ENCODE results near the gene TM9SF1.

Gene TM9SF1, protein sequence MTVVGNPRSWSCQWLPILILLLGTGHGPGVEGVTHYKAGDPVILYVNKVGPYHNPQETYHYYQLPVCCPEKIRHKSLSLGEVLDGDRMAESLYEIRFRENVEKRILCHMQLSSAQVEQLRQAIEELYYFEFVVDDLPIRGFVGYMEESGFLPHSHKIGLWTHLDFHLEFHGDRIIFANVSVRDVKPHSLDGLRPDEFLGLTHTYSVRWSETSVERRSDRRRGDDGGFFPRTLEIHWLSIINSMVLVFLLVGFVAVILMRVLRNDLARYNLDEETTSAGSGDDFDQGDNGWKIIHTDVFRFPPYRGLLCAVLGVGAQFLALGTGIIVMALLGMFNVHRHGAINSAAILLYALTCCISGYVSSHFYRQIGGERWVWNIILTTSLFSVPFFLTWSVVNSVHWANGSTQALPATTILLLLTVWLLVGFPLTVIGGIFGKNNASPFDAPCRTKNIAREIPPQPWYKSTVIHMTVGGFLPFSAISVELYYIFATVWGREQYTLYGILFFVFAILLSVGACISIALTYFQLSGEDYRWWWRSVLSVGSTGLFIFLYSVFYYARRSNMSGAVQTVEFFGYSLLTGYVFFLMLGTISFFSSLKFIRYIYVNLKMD

DNA sequence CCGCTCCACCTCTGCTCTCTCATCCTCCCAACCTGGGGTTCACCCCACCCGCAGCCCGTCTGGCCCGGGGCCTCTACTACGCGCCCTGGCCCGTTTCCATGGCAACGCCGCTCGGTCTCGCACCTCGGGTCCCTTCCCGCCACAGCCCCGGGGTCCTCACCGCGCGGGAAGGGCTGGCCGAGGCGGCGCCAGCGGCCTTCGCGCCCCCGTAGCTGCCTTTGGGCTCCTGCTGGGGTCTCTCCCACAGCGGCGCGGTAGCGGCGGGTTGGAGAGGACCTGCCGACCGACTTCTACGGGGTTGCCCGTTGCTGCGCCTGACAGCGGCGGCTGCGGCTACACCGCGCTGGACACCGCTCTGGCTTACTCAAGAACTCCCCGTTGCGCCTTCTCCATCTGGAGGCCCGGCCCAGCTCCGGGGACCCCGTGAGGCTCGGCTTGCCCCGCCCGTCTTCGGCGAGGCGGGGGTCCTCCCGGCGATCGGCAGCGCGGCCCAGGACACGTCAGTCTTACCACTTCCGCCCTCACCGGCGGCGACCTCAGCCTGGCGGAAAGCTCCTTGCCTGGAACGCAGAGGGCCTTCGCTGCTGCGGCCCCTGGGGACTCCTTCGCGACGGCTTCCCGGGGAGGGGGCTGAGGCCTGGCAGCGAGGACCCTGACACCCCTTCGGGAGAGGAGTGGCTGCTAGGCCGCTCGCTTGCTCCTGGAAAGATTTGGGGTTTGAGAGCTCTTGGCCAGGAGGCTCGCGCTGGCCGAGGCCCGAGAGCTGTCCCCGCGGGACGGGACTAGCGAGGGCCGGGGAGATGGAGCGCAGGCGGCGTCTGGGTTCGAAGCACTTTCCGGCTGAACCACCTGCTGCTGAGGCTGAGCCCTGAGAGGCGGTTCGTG is at the start of gene TM9SF1:
Gene TM9SF1, minus strand, starts transcription at position 256 of the 885 bp plus-strand sequence. CDS start 422 bp downstream, outside the sequence.
- H3K9me3 Mint-ChIP-seq: peaks cover 3% of the 10 kb centered on the region
- H3K4me3 Mint-ChIP-seq: peak within 1 kb of the TSS; percentile 88
- H3K27ac Mint-ChIP-seq: peak within 1 kb of the TSS; percentile 96
- DNase-seq: peak; percentile 89
- H3K27me3 Mint-ChIP-seq: no peaks in the 10 kb centered on the region
- H3K36me3 Mint-ChIP-seq (ENCODE audit: low read depth): peaks cover 42% of the 10 kb centered on the region
- peak; percentile 92 for ATAC-seq
- peaks cover 57% of the 10 kb centered on the region for H3K4me1 Mint-ChIP-seq

DNA sequence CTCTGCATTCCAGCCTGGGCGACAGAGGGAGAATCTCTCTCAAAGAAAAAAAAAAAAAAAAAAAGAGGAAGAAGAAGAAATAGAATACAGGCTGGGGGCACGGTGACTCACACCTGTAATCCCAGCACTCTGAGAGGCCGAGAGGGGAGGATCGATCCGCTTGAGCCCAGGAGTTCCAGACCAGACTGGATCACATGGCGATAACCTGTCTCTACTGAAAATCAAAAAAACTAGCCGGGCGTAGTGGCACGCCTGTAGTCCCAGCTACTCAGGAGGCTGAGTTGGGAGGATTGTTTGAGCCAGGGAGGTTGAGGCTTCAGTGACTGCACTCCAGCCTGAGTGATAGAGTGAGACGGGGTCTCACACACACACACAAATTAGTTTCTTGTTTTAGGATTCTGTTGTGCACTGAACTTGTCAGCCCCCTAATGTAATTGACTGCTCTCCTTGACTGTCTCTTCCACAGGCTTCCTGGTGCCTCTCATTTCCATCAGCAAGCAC is 48.1 kb upstream of the TM9SF1 start:
- no peaks in the 10 kb centered on the region for H3K27me3 Mint-ChIP-seq
- DNase-seq (no peak), ATAC-seq (no peak)
- H3K4me3 Mint-ChIP-seq: peak overlapping the region; percentile 90
- peaks cover 17% of the 10 kb centered on the region for H3K36me3 Mint-ChIP-seq (ENCODE audit: low read depth)
- H3K4me1 Mint-ChIP-seq: peaks cover 76% of the 10 kb centered on the region
- H3K27ac Mint-ChIP-seq: peak overlapping the region; percentile 97
- no peaks in the 10 kb centered on the region for H3K9me3 Mint-ChIP-seq

DNA sequence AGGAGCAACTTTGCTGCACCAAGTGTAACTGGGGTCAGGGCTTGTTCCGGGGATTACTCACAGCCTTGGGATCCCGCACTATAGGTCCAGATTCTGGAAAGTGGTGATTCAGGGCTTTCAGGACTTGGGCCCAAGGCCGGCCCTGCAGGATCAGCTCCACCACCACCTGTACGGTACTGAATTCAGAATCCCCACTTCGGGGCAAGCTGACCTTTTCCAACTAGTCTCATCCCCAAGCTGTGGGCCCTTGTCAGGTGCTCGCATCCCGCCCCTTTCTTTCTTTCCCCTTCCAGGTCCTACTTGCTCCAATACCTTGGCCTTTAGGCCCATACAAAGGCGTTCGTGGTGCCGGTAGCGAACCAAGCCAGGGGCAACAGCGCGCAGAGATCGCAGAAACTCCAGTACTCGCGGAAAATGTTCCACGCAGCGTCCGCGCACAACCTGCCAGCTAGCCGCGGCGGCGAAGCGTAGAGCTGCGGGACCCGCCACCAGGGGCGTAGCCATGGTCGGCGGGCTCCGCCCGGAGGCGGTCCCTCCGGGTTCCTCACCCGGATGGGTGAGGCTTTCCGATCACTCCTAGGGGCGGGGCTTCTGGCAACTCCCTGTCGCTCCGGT is 46.7 kb upstream of the TM9SF1 start:
- peaks cover 31% of the 10 kb centered on the region for H3K36me3 Mint-ChIP-seq (ENCODE audit: low read depth)
- no peaks in the 10 kb centered on the region for H3K9me3 Mint-ChIP-seq
- H3K27me3 Mint-ChIP-seq: no peaks in the 10 kb centered on the region
- peaks cover 68% of the 10 kb centered on the region for H3K4me1 Mint-ChIP-seq
- ATAC-seq: peak; percentile 82
- H3K27ac Mint-ChIP-seq: peak overlapping the region; percentile 97
- peak overlapping the region; percentile 90 for H3K4me3 Mint-ChIP-seq
- peak; percentile 93 for DNase-seq

DNA sequence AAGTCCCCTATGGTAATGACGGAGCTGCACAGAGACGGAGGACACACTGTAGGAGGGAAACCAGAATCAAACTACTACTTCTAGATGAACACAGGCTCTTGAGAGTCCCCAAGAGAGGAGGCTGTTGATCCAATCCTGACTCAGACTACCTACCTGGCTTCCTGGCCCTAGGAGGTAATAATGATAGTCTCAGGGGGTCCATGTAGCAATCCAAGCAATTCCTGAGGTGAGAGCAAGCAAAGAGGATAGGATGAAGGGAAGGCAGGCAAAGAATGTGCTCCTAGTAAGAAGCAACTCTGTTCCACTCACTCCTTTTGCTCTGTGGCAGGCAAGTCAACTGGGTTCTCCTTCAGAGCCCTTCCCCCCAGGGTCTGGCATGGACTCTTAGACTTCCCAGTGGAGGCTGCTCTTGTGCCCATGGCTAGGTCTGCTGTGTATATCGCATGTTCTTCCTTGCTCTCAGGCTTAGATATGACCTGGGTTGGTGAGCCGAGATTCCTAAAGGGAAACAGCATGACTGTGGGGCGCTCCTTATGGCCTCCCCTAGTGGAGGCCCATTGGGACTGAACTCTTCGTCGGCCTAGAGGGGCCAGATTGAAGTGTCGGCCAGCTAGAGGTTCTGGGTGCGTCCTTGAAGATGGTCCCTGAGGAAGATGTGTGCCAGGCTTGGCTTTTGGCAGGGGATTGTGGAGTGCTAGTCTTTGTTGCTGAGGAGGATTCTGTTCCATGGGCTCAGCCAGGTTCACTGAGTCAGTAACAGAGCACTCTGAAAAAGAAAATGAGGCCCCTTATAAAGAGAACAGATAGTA is 45.1 kb upstream of the TM9SF1 start:
- ATAC-seq (no peak), DNase-seq (no peak)
- H3K27ac Mint-ChIP-seq: peak overlapping the region; percentile 70
- H3K9me3 Mint-ChIP-seq: no peaks in the 10 kb centered on the region
- H3K36me3 Mint-ChIP-seq (ENCODE audit: low read depth): peaks cover 43% of the 10 kb centered on the region
- H3K4me1 Mint-ChIP-seq: peaks cover 68% of the 10 kb centered on the region
- H3K27me3 Mint-ChIP-seq: no peaks in the 10 kb centered on the region
- peak overlapping the region; percentile 90 for H3K4me3 Mint-ChIP-seq

DNA sequence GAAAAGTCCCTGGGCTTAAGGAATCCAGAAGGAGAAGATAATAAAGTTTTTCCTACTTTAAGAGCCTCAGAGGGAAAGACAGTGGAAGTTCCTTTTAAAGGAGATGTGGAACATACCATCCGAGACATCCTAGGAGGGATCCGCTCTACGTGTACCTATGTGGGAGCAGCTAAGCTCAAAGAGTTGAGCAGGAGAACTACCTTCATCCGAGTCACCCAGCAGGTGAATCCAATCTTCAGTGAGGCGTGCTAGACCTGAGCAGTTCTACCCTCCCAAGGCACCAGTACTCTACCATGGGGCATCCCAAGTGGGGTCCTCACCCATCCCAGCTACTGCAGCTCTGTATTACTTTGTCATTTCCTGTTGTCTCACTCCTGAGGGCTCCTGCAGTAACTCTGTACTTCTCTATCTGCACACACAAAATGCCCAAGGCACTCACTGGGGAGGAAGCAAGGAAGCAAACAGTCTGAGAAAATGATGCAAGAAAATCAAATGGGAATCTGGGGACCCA is 43.3 kb upstream of the TM9SF1 start:
- H3K27ac Mint-ChIP-seq: peak overlapping the region; percentile 55
- ATAC-seq: no peak
- no peak for DNase-seq
- peaks cover 75% of the 10 kb centered on the region for H3K4me1 Mint-ChIP-seq
- H3K9me3 Mint-ChIP-seq: no peaks in the 10 kb centered on the region
- H3K27me3 Mint-ChIP-seq: no peaks in the 10 kb centered on the region
- H3K36me3 Mint-ChIP-seq (ENCODE audit: low read depth): peaks cover 50% of the 10 kb centered on the region
- H3K4me3 Mint-ChIP-seq: no peak overlapping the region

DNA sequence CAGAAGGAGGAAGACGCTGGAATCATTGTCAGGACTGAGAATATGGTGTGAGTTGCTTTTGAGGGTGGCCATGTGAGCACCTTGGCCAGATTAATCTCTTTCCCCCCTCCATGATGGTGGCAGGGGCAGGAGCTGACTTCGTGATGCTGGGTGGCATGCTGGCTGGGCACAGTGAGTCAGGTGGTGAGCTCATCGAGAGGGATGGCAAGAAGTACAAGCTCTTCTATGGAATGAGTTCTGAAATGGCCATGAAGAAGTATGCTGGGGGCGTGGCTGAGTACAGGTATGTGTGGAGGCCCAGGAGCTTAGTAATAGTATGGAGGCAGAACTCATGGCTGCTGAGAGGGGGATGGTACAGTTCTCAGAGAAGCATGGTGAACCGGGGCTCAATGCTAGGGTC is 42.9 kb upstream of the TM9SF1 start:
- Mint-ChIP-seq H3K4me3 (no peak overlapping the region), H3K27ac (peak overlapping the region; percentile 40), H3K9me3 (no peaks in the 10 kb centered on the region), H3K27me3 (no peaks in the 10 kb centered on the region), H3K4me1 (peaks cover 75% of the 10 kb centered on the region), H3K36me3 (ENCODE audit: low read depth) (peaks cover 50% of the 10 kb centered on the region)
- DNase-seq: no peak
- no peak for ATAC-seq

DNA sequence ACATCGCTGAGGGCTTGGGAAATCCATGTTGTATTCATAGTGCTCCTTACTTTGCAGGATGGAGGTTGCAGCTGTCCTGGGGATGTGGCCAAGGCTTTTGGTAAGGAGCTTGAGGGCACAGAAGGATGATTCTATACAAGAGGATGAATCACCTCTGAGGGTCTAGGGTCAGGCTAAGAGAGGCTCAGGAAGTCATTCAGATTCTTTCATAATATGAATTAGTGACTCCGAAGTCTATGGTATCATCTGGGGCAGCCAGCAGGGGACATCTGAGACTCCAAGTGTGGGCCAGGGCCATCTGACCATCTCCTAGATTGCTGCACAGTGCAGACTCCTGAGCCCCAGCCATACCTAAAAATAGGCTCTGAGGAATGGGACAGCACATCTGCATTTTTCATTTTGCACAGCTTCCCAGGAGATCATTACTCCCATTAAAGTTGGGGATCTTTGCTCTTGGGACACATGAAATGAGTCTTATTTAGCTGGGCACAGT is 42.3 kb upstream of the TM9SF1 start:
- no peak overlapping the region for H3K4me3 Mint-ChIP-seq
- no peaks in the 10 kb centered on the region for H3K9me3 Mint-ChIP-seq
- DNase-seq (no peak), ATAC-seq (no peak)
- peaks cover 71% of the 10 kb centered on the region for H3K4me1 Mint-ChIP-seq
- no peaks in the 10 kb centered on the region for H3K27me3 Mint-ChIP-seq
- H3K36me3 Mint-ChIP-seq (ENCODE audit: low read depth): peaks cover 50% of the 10 kb centered on the region
- H3K27ac Mint-ChIP-seq: no peak overlapping the region

DNA sequence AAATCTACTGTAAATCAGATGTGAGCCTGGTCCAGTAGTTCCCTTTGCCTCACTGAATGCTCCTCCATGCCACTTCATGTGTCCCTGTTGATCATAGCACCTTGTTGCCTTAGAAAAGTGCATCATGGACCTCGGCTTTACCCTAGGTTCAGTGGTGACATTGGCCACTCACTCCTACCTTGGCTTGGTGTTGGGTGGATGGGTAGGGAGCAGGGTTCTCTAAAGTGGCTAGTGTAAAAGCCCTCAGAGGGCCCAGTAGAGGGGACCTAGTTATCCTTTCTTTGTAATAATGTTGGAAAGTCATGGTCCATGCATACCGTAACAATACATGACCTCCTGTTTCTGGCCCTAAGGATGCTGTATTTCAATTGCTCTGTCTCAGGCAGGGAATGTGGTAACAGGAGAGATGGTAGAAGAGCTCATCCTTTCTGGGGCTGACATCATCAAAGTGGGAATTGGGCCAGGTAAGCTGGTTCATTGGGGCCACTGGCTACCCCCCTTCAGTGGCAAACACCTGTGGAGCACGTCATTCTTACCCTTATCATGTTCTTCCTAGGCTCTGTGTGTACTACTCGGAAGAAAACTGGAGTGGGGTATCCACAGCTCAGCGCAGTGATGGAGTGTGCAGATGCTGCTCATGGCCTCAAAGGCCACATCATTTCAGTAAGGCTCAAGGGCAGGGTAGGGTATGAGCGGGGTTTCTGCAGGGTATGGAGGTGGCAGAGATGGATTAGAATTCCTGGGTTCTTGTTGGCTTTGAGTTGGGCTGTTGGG is 41.6 kb upstream of the TM9SF1 start:
- Mint-ChIP-seq H3K27ac (peak overlapping the region; percentile 59), H3K4me3 (no peak overlapping the region), H3K4me1 (peaks cover 68% of the 10 kb centered on the region), H3K9me3 (no peaks in the 10 kb centered on the region), H3K27me3 (no peaks in the 10 kb centered on the region), H3K36me3 (ENCODE audit: low read depth) (peaks cover 48% of the 10 kb centered on the region)
- ATAC-seq (no peak), DNase-seq (no peak)

DNA sequence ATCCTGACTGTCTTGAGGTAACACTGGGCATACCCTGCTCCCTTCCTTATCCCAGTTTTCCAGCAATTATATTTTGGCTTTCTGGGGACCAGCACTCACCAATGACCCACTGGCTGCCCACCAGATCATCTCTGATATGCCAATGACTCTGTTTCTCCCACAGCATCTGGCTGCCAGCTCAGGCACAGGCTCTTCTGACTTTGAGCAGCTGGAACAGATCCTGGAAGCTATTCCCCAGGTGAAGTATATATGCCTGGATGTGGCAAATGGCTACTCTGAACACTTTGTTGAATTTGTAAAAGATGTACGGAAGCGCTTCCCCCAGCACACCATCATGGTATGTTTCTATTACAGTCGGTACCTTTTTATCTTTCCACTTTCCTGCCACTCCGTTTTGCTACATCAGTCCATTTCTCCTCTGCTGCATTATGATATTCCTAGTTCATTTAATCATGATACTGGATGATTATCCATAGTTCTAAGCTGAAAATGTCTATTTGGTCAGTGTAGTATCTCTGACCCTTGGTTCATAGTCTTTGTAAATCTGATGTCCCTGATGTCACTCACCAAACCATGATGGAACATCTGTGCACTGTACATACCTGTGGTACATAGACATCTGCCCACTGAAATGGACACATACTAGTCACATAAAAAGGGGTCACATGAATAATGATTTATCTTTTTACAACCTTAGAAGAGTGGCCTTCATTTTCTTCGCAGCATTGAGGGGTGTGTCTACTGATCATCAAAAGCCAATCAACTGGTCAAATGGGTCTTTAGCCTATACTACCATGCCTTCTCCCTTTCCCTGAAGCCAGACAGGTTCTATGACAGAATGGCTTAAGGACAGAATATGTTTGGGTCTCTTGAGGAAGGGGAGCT is 40.8 kb upstream of the TM9SF1 start:
- ATAC-seq: no peak
- no peaks in the 10 kb centered on the region for H3K9me3 Mint-ChIP-seq
- H3K36me3 Mint-ChIP-seq (ENCODE audit: low read depth): peaks cover 48% of the 10 kb centered on the region
- H3K4me1 Mint-ChIP-seq: peaks cover 64% of the 10 kb centered on the region
- no peak for DNase-seq
- no peak overlapping the region for H3K4me3 Mint-ChIP-seq
- no peaks in the 10 kb centered on the region for H3K27me3 Mint-ChIP-seq
- H3K27ac Mint-ChIP-seq: peak overlapping the region; percentile 67

DNA sequence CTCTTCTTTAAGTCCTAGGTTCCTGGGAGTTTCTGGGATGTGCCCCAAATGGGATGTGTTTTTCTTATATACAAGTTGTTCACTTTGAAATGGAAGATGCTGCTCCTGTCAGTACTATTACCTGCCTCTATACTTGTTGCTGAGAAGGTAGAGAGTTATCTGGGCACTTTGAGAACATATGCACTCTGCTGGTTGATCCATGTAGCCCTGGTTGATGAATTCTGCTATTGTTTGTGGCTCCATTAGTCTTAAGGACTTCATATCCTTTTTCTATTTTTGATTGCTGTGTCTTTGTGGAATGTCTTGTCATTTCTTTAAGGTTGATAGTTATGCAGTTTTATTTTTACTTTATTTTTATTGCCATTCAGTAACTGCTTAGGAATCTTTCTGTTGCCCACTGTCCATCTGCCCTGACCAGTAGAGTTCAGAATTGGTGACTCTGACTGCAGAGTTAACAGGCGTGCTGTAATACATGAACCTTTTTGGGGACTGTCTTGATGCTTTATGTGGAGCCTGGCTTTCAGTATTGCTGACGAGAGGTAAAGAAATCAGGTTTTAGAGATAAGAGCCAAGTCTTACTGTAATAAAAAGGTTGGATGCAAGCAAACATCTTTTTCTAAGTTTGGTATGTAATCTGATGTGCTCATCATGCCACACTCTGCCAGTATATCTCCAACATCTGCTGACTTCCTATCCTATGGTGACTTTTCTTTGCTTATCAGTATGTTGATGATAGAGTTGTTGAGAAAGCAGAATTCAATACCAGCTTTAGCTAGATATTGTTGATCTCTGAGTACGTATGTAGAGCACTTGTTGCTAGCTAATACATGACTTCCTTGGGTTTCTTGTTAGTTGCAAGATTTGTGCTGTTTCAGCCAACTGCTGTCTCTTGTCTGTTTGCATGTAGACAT is 39.1 kb upstream of the TM9SF1 start:
- Mint-ChIP-seq H3K27me3 (no peaks in the 10 kb centered on the region), H3K4me3 (peak overlapping the region; percentile 94), H3K36me3 (ENCODE audit: low read depth) (peaks cover 37% of the 10 kb centered on the region), H3K9me3 (no peaks in the 10 kb centered on the region), H3K27ac (peak overlapping the region; percentile 94), H3K4me1 (peaks cover 54% of the 10 kb centered on the region)
- DNase-seq: no peak
- no peak for ATAC-seq

DNA sequence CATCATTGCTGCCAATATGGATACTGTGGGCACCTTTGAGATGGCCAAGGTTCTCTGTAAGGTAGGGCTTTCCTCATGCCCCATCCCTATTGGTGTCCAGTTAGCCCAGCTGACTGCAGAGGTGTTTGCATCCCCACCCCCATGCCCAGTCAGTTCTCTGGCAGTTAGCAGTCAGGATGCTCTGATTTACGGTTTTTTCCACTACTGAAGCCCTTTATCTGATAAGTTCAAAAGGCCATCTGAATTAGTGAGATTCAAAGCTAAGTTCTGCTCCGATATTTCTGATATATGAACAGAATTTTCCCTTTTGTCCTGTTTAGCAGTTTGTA is 38.3 kb upstream of the TM9SF1 start:
- Mint-ChIP-seq H3K4me1 (peaks cover 50% of the 10 kb centered on the region), H3K4me3 (peak overlapping the region; percentile 94), H3K27ac (peak overlapping the region; percentile 94), H3K36me3 (ENCODE audit: low read depth) (peaks cover 33% of the 10 kb centered on the region), H3K27me3 (no peaks in the 10 kb centered on the region), H3K9me3 (no peaks in the 10 kb centered on the region)
- no peak for ATAC-seq
- peak; percentile 29 for DNase-seq

Data from activated naive CD8-positive, alpha-beta T cell treated with anti-CD3 and anti-CD28 coated beads, Interleukin-2, amount 50 U/mL, for 24 hours (primary cell).